Endodermal cell (in vitro differentiated cells): Measurements from ENCODE around the gene SPTLC3. TPM values are rescaled to one million over a fixed set of nuclear protein-coding genes. Genes with fewer than 3 reads are reported as not detected.

ENCODE experiments used
- DNase-seq: peaks from one replicate; pipeline ENCODE4 v3.0.0-alpha.2; 2017
- H3K27ac ChIP-seq: 2 replicates; pipeline ENCODE4 v1.5.1; 2013; ENCODE audit warnings: mild to moderate bottlenecking, low read depth, low read length, moderate library complexity
- H3K27me3 ChIP-seq: 2 replicates; pipeline ENCODE4 v1.6.1; 2013; ENCODE audit warnings: mild to moderate bottlenecking, low read length, moderate library complexity; ENCODE audit not compliant: insufficient read depth, control insufficient read depth, poor library complexity, severe bottlenecking
- H3K36me3 ChIP-seq: 2 replicates; pipeline ENCODE4 v1.7.0; 2013; ENCODE audit warnings: mild to moderate bottlenecking, low read length, moderate library complexity; ENCODE audit not compliant: control insufficient read depth, insufficient read depth
- H3K4me1 ChIP-seq: one replicate; pipeline ENCODE4 v1.7.0; 2013; ENCODE audit warnings: low read length; ENCODE audit not compliant: control insufficient read depth, insufficient read depth
- H3K4me3 ChIP-seq: 2 replicates; pipeline ENCODE4 v1.5.1; 2013; ENCODE audit warnings: mild to moderate bottlenecking, low read length, moderate library complexity
- H3K9ac ChIP-seq: 2 replicates; pipeline ENCODE4 v1.6.1; 2013; ENCODE audit warnings: mild to moderate bottlenecking, low read length, moderate library complexity; ENCODE audit not compliant: poor library complexity, severe bottlenecking; ENCODE audit errors: extremely low read depth
- H3K9me3 ChIP-seq: 2 replicates; pipeline ENCODE4 v1.6.1; 2013; ENCODE audit warnings: mild to moderate bottlenecking, low read length, moderate library complexity; ENCODE audit not compliant: control insufficient read depth
- H3K27ac Mint-ChIP-seq: 2 replicates; pipeline ENCODE4 v1.8.0; 2020; ENCODE audit warnings: mixed read lengths
- H3K27me3 Mint-ChIP-seq: 2 replicates; pipeline ENCODE4 v1.8.0; 2021; ENCODE audit warnings: mild to moderate bottlenecking, mixed read lengths; ENCODE audit not compliant: insufficient read depth
- H3K36me3 Mint-ChIP-seq: 2 replicates; pipeline ENCODE4 v1.8.0; 2020; ENCODE audit warnings: low read depth, mixed read lengths
- H3K4me1 Mint-ChIP-seq: 2 replicates; pipeline ENCODE4 v1.8.0; 2020; ENCODE audit warnings: mixed read lengths
- H3K4me3 Mint-ChIP-seq: 2 replicates; pipeline ENCODE4 v1.8.0; 2020; ENCODE audit warnings: mild to moderate bottlenecking, moderate library complexity, mixed read lengths
- H3K9me3 Mint-ChIP-seq: 2 replicates; pipeline ENCODE4 v1.8.0; 2020; ENCODE audit warnings: mild to moderate bottlenecking, mixed read lengths
- whole genome bisulfite sequencing, 2 experiments: methylation state at CpG; one replicate each; pipeline versions ENCODE4 v1.1.5 to v1.1.7; 2013; ENCODE audit warnings: missing lambda C conversion rate in 2 of 2, mixed read lengths in 1 of 2; ENCODE audit not compliant: insufficient coverage in 1 of 2, insufficient read length in 1 of 2; 5-methylcytosine and 5-hydroxymethylcytosine counted together
- total RNA-seq, 2 donors: library from RNA; stranded (reverse); fragmentation: NEBNext Ultra II Directional in 1 of 2; extraction: Animal tissue kit (Norgen Biotek cat#: 25700) in 1 of 2; gene quantifications; 2 replicates in 1 of 2; 3 replicates in 1 of 2; pipeline ENCODE4 v1.2.1, GENCODE V29; 2021
- TF ChIP-seq, protein P1 (sequence below): fragments of 200-600 bp; sonication (generic); conservative IDR thresholded peaks from 2 replicates; pipeline ENCODE4 v1.5.0; 2021; ENCODE audit warnings: antibody characterized with exemption, mild to moderate bottlenecking

The SPTLC3 gene
- total RNA-seq, 2 donors from 2014 or later, result 1.6 TPM

DNA sequence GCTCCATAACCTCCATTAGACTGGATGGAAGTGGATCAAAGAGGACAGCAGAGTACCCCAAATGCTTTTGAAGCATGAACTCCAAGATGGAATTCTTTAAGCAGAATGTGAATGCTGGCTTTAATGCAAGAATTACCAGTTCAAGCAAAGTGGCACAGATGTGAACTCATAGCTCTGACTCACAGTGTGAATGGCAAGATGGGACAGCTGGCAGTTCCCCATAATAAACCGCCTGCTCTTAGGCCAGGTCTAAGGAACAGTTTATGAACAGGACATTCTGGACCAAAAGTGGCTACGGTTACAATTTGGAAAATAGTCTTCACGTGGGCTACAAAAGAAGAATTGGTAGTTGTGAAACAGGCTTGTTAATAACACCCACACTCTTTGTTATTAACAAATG, 76.5 kb downstream of the SPTLC3 start:
- no peaks in the 10 kb centered on the region for H3K36me3 Mint-ChIP-seq
- H3K4me1 ChIP-seq, result no peaks in the 10 kb centered on the region
- no peaks in the 10 kb centered on the region for H3K27me3 Mint-ChIP-seq
- no peaks in the 10 kb centered on the region for H3K9me3 ChIP-seq
- no peak overlapping the region for H3K27ac ChIP-seq
- no peaks in the 10 kb centered on the region for H3K36me3 ChIP-seq
- TF ChIP-seq, protein P1, sequence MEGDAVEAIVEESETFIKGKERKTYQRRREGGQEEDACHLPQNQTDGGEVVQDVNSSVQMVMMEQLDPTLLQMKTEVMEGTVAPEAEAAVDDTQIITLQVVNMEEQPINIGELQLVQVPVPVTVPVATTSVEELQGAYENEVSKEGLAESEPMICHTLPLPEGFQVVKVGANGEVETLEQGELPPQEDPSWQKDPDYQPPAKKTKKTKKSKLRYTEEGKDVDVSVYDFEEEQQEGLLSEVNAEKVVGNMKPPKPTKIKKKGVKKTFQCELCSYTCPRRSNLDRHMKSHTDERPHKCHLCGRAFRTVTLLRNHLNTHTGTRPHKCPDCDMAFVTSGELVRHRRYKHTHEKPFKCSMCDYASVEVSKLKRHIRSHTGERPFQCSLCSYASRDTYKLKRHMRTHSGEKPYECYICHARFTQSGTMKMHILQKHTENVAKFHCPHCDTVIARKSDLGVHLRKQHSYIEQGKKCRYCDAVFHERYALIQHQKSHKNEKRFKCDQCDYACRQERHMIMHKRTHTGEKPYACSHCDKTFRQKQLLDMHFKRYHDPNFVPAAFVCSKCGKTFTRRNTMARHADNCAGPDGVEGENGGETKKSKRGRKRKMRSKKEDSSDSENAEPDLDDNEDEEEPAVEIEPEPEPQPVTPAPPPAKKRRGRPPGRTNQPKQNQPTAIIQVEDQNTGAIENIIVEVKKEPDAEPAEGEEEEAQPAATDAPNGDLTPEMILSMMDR, result no peak
- DNase-seq, result no peak
- no peaks in the 10 kb centered on the region for H3K27me3 ChIP-seq
- H3K9ac ChIP-seq, result no peak overlapping the region
- no peak overlapping the region for H3K4me3 ChIP-seq
- no peak overlapping the region for H3K4me3 Mint-ChIP-seq
- 93 to 100% methylated on average over 1 to 2 of the region's 3 CpGs for WGBS, 2 experiments
- no peaks in the 10 kb centered on the region for H3K9me3 Mint-ChIP-seq
- no peak overlapping the region for H3K27ac Mint-ChIP-seq
- peaks cover 2% of the 10 kb centered on the region for H3K4me1 Mint-ChIP-seq

DNA sequence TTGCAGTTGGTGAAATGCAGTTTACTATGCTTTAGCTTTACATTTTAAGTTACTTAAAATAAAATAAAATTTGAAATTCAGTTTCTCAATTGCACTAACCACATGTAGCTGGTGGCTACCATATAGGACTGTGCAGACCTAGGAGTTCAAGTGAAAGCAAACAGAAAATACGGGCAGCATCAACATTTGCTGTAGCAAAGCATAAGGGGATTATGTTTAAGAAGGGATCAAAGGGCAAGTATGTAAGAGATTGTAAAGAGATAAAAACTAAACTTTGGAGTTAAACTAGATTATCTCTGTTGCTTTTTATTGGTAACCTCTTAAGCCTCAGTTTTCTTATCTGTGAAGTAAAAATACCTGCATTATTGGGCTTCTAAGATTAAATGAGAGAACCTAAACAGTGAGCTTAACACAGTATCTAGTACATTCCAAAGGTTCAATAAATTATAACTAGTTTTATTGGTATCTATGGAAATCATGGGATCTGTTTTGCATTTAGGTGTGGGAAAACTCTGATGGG, 81.2 kb downstream of the SPTLC3 start:
- DNase-seq, result no peak
- Histone ChIP-seq H3K9ac (no peak overlapping the region), H3K4me1 (no peaks in the 10 kb centered on the region), H3K9me3 (no peaks in the 10 kb centered on the region), H3K36me3 (no peaks in the 10 kb centered on the region), H3K27me3 (peaks cover 22% of the 10 kb centered on the region), H3K27ac (no peak overlapping the region), H3K4me3 (no peak overlapping the region)
- no peaks in the 10 kb centered on the region for H3K36me3 Mint-ChIP-seq
- H3K27me3 Mint-ChIP-seq, result peaks cover 8% of the 10 kb centered on the region
- no peak overlapping the region for H3K27ac Mint-ChIP-seq
- TF ChIP-seq, protein P1, result no peak
- WGBS, 2 experiments, result 74 to 100% methylated on average over 1 of the region's 1 CpG
- H3K4me1 Mint-ChIP-seq, result peaks cover 7% of the 10 kb centered on the region
- H3K9me3 Mint-ChIP-seq, result no peaks in the 10 kb centered on the region
- no peak overlapping the region for H3K4me3 Mint-ChIP-seq

DNA sequence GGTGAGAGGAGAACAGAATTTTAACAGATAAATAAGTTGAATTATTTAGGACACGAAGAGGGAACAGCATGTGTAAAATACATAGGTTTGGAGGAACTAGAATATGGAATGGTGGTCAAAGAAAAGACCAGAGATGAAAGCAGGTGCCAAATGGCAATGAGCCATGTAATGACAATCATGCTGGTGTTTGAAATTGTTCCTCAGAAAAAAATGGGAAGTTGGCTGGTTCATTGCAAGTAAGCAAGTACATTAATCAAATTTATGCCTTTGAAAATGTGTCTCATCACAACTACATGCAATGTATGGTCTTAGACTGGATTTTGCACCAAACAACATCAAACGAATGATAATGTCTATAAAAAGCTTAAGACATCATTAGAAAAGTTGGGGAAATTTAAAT, 83.3 kb downstream of the SPTLC3 start:
- no peaks in the 10 kb centered on the region for H3K9me3 Mint-ChIP-seq
- DNase-seq, result no peak
- H3K9ac ChIP-seq, result no peak overlapping the region
- H3K27me3 ChIP-seq, result peaks cover 22% of the 10 kb centered on the region
- no peaks in the 10 kb centered on the region for H3K9me3 ChIP-seq
- WGBS, 2 experiments, result 83 to 99% methylated on average over 1 to 2 of the region's 2 CpGs
- H3K4me3 Mint-ChIP-seq, result no peak overlapping the region
- no peak overlapping the region for H3K27ac Mint-ChIP-seq
- TF ChIP-seq, protein P1, result no peak
- peaks cover 9% of the 10 kb centered on the region for H3K4me1 Mint-ChIP-seq
- peaks cover 8% of the 10 kb centered on the region for H3K27me3 Mint-ChIP-seq
- no peaks in the 10 kb centered on the region for H3K4me1 ChIP-seq
- no peak overlapping the region for H3K27ac ChIP-seq
- H3K36me3 ChIP-seq, result no peaks in the 10 kb centered on the region
- no peaks in the 10 kb centered on the region for H3K36me3 Mint-ChIP-seq
- no peak overlapping the region for H3K4me3 ChIP-seq
